Measurements from ENCODE around the gene BUD23. TPM values are rescaled to one million over a fixed set of nuclear protein-coding genes. Genes with fewer than 3 reads are reported as not detected.

The BUD23 gene
- total RNA-seq, 1 experiment from 2014 or later = 168 TPM

- no peak for TF ChIP-seq REST (IDR thresholded peaks at IDR 0.05; ENCODE audit: low read depth)
- no peak for TF ChIP-seq ZNF274 (IDR thresholded peaks at IDR 0.05; ENCODE audit: low read depth, low read length)
- TF ChIP-seq SP1 (IDR thresholded peaks at IDR 0.05; ENCODE audit: low read depth) = no peak
- TF ChIP-seq ZFX (IDR thresholded peaks at IDR 0.05) = no peak
- no peak for TF ChIP-seq FOSL1 (IDR thresholded peaks at IDR 0.05; ENCODE audit: low read depth)
- TF ChIP-seq YY1 (IDR thresholded peaks at IDR 0.05; ENCODE audit: extremely low read depth, insufficient replicate concordance, low read depth, low read length) = peak; percentile 30
These were observed 51.5 kb downstream of the BUD23 start (continued) for GRCh38 chr7:73734619-73735527.

GRCh38 chr7:73735528-73735905, 52.1 kb downstream of the BUD23 start:
- Histone ChIP-seq H4K20me1 (ENCODE audit: insufficient read depth) (peaks cover 8% of the 10 kb centered on the region; the same call in 1 of the 2 replicates), H2AFZ (ENCODE audit: low read depth, low read length, poor library complexity, severe bottlenecking) (no peak overlapping the region), H3K27me3 (ENCODE audit: insufficient read depth, low read length) (no peaks in the 10 kb centered on the region), H3K9ac (ENCODE audit: low read length) (peak overlapping the region; percentile 54), H3K4me2 (ENCODE audit: low read length) (peak overlapping the region; percentile 58), H3K79me2 (ENCODE audit: insufficient read depth, low read length) (peaks cover 28% of the 10 kb centered on the region), H3K4me1 (ENCODE audit: control insufficient read depth in 1 of 2, insufficient read depth in 2 of 2, low read length in 2 of 2) (peaks cover 23 to 51% of the 10 kb centered on the region in 2 experiments), H3K9me3 (ENCODE audit: control insufficient read depth in 1 of 2, insufficient read depth in 1 of 2, low read depth in 1 of 2, low read length in 2 of 2) (no peaks in the 10 kb centered on the region), H3K27ac (ENCODE audit: low read depth, low read length) (peak overlapping the region; percentile 56; the same call in 1 of the 2 replicates), H3K9me2 (ENCODE audit: insufficient read depth) (no peaks in the 10 kb centered on the region), H3K36me3 (ENCODE audit: control insufficient read depth in 1 of 2, insufficient read depth in 2 of 2, low read length in 2 of 2) (peaks cover 7 to 22% of the 10 kb centered on the region in 2 experiments; a peak in 1 of 4 replicates), H3K4me3 (replicated peaks in 1 of 2; ENCODE audit: low read depth in 1 of 2, low read length in 2 of 2) (no peak overlapping the region)
- CTCF ChIA-PET = interaction anchor here (1.2 to 1.9 kb wide), 6 partner anchors 10 to 128 kb away, joined by 4 to 18 read pairs (median 7); no protein-coding TSS in a partner anchor
- TF ChIP-seq EZH2 (IDR thresholded peaks at IDR 0.05) = no peak
- TF ChIP-seq SP1 (IDR thresholded peaks at IDR 0.05; ENCODE audit: low read depth) = no peak
- no peak for TF ChIP-seq POLR2A (IDR thresholded peaks at IDR 0.05; ENCODE audit: borderline replicate concordance, extremely low read depth, insufficient read depth, insufficient read length)
- no peak for TF ChIP-seq CEBPB (IDR thresholded peaks at IDR 0.05; ENCODE audit: low read depth)
- no peak for TF ChIP-seq SRF (IDR thresholded peaks at IDR 0.05; ENCODE audit: low read depth)
- TF ChIP-seq TCF7L2 (IDR thresholded peaks at IDR 0.05; ENCODE audit: borderline replicate concordance, extremely low read depth, insufficient read depth, insufficient read length) = no peak
- TF ChIP-seq SIN3A (IDR thresholded peaks at IDR 0.05; ENCODE audit: low read depth) = no peak
- DNase-seq (ENCODE audit: low read depth, low spot score) (no peak), ATAC-seq (no peak)
- intact Hi-C loops (cut with micrococcal nuclease) = loop anchor here (10.0 kb wide), 1 partner anchor 411 kb away; the partner anchor contains the start of genes FKBP6 and TRIM50
- RAD21 ChIA-PET (ENCODE audit: low non-redundant PET in 1 of 2, low total read pairs in 2 of 2, uncharacterized antibody in 2 of 2, unreplicated experiment in 2 of 2) = interaction anchor here in 1 of 2 experiments (1.2 to 2.1 kb wide), 3 partner anchors 10 to 129 kb away, joined by 3 to 7 read pairs (median 5); no protein-coding TSS in a partner anchor
- no TSS peak for BruUV-seq (replicated peaks)
- POLR2A ChIA-PET = interaction anchor here (1.2 to 2.4 kb wide), 3 partner anchors 74 to 107 kb away, joined by 3 to 12 read pairs (median 3); partner anchors contain the start of gene METTL27
